ENCODE data around the gene TUBB4B.

GRCh38 chr9:137222190-137223077 lies 18.7 kb upstream of the TUBB4B start, which contains the start of gene RNF208:
- TF ChIP-seq EP300 (IDR thresholded peaks at IDR 0.05; ENCODE audit: low read depth) = no peak
- TF ChIP-seq CTCF (IDR thresholded peaks at IDR 0.05) = peak in 1 of 5 experiments; percentile 8
- no peak for TF ChIP-seq POLR2A (IDR thresholded peaks at IDR 0.05)
- TF ChIP-seq POLR2AphosphoS5 (IDR thresholded peaks at IDR 0.05) = no peak
